Stimulated activated CD8-positive, alpha-beta memory T cell treated with anti-CD3 and anti-CD28 coated beads, Interleukin-4, amount 100 ng/mL, for 24 hours (primary cell): ENCODE results near the gene RNASE1.
"Not testable (repeated sequence)": the region's sequence is repeated elsewhere in the genome, so short reads cannot be mapped to it uniquely, and the experiment has no call there.

Experiments
- DNase-seq: peaks from one replicate; pipeline ENCODE4 v3.0.0-alpha.2; 2020; ENCODE audit warnings: low read depth

Gene RNASE1

GRCh38 chr14:20772650-20773049 is 30.0 kb downstream of the RNASE1 start:
- DNase-seq, result no peak

- DNase-seq, result no peak
Observed at GRCh38 chr14:20769421-20769820, 33.2 kb downstream of the RNASE1 start.

GRCh38 chr14:20768593-20768892 is 34.1 kb downstream of the RNASE1 start:
- no peak for DNase-seq

DNA sequence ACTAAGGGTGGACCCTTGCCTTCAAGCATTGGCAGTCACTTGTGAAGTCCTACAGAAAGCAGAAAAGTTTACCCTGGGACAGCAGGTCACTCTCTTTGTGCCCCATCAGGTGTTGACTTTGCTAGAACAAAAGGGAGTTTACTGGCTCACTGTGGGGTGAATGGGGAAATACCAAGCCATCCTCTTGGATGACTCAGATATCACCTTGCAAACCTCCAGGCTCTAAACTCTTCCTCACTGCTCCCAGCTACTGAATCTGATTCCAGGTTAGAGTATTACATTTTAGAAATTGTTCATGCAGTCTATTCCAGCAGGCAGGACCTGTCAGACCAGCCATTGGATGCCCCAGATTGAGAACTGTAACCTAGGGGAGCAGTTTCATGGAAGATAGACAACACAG is 41.7 kb downstream of the RNASE1 start:
- no peak for DNase-seq

DNA sequence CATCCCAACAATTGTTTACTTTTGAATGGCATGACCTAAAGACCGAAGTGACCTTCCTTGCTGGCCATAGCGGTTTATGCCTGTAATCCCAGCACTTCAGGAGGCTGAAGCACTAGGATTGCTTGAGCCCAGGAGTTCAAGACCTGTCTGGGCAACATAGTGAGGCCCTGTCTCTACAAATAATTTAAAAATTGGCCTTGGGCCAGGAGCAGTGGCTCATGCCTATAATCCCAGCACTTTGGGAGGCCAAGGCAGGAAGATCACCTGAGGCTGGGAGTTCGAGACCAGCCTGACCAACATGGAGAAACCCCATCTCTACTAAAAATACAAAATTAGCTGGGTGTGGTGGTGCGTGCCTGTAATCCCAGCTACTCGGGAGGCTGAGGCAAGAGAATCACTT is 43.2 kb downstream of the RNASE1 start:
- not testable (repeated sequence) for DNase-seq

DNA sequence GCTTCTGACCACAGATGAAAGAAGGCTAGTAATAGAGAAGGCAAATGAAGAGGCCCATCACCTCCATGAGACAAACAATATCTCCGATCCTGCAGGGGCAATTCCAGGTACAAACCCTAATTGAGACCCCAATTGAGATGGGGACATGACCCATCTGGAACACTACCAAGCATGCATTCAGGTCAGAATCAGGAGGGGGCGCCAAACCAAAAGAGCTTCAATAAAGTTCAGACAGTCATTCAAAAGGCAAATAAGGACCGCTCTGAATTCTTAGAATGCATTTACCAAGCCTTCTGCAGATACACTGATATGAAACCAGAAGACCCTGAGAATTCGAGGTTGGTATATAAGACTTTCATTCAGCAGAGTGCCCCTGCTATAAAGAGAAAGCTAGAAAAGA is 44.7 kb downstream of the RNASE1 start:
- DNase-seq, result no peak

DNA sequence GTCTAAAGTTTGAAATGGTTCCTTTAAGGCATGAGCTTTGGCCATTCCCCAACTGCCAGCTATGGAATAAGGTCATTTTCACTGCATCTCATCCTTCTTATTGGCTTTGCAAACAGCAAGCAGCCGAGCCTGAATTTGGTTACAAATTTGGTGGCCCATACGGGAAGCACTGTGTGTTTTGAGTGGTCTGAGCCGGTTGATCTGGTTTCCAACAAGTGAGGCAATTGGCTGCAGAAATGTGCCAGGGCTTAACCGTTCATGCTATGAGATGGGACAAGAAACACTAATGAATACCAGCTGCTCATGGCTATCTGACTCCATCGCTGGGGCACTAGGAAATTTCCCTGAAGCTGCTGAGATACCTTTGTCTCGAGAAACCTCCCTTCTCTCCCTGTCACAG is 47.6 kb downstream of the RNASE1 start:
- DNase-seq, result no peak

DNA sequence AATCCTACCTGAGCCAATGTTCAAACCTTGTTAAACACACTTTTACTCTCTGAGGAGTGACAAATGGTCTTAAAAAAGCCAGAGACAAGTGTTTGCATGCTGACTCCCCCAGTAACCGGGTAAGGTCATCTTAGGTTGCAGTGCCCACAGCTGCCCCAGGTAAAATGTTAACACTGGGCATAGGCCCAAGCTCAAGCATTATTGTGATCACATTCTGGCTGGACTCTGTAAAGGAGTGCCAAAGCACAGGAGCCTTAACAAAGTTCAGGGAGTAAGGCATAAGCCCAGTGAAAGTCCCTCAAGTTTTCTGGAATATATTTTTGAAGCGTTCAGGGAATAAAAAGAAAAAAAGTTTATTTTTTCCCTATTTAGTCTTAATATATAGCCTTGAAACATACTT is 48.3 kb downstream of the RNASE1 start:
- no peak for DNase-seq

GRCh38 chr14:20751963-20752562 is 50.6 kb downstream of the RNASE1 start:
- DNase-seq, result no peak
